Endothelial cell of umbilical vein (primary cell): ENCODE measurements around the gene KRTAP5-2.

Experiments
- EZH2 ChIP-seq: IDR thresholded peaks from 2 replicates; pipeline ENCODE4 v1.6.1; 2012; ENCODE audit warnings: borderline replicate concordance, low read depth, mild to moderate bottlenecking, moderate library complexity, low read length, inconsistent platforms; ENCODE audit not compliant: severe bottlenecking
- FOS ChIP-seq: IDR thresholded peaks from 2 replicates; pipeline ENCODE4 v1.6.1; 2011; ENCODE audit warnings: mild to moderate bottlenecking, low read length, moderate library complexity, borderline replicate concordance; ENCODE audit not compliant: insufficient read depth
- JUN ChIP-seq: IDR thresholded peaks from 2 replicates; pipeline ENCODE4 v1.6.1; 2011; ENCODE audit warnings: borderline replicate concordance, low read depth; ENCODE audit not compliant: insufficient read length, insufficient read depth
- POLR2A ChIP-seq: IDR thresholded peaks from 2 replicates; pipeline ENCODE4 v1.6.1; 2012; ENCODE audit warnings: low read depth, mild to moderate bottlenecking, control low read depth, low read length
- POLR2AphosphoS5 ChIP-seq: IDR thresholded peaks from 2 replicates; pipeline ENCODE4 v1.6.1; 2012; ENCODE audit warnings: low read depth, mild to moderate bottlenecking, control low read depth, low read length, moderate library complexity; ENCODE audit not compliant: insufficient read depth
- TF ChIP-seq, protein P1 (sequence below), 2 donors: IDR thresholded peaks; 1 replicate in 1 of 2; 2 replicates in 1 of 2; pipeline ENCODE4 v1.5.1; 2011; ENCODE audit warnings: low read length in 2 of 2, mild to moderate bottlenecking in 2 of 2, moderate library complexity in 2 of 2, control low read depth in 1 of 2, inconsistent platforms in 1 of 2, low read depth in 1 of 2; ENCODE audit not compliant: insufficient read depth in 1 of 2; ENCODE audit errors: extremely low read depth in 1 of 2
- TF ChIP-seq, protein P2 (sequence below): IDR thresholded peaks from 2 replicates; pipeline ENCODE4 v1.6.1; 2011; ENCODE audit not compliant: insufficient read depth, insufficient read length

DNA sequence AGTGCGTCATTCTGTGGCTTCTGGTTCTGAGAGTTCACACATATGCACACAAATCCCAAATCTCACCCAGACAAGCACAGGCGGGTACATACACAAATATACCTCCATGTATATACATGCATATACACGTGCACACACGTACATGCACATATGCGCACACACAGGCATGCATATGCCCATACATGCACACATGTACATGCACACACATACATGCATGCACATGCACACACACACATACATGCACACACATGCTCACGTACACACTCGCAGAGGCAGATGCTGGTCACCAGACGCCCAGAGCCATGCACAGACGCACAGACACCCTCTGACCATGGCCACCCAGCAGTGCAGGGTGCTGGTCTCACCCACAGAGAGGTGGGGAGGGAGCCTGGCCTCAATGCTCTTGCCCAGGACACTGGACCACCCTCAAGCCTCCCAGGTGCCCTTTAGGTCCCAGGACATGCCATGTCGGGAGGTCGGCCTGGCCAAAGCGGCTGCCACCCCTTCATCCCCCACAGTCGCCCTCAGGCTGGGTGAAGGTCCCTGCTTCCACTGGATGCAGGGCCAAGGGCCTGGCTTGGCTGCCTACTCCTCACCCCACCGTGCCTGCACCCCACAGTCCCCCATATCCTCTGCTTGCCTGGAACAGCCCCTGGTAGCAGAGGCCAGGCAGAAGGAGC, 35.5 kb downstream of the KRTAP5-2 start:
- TF ChIP-seq, protein P1, sequence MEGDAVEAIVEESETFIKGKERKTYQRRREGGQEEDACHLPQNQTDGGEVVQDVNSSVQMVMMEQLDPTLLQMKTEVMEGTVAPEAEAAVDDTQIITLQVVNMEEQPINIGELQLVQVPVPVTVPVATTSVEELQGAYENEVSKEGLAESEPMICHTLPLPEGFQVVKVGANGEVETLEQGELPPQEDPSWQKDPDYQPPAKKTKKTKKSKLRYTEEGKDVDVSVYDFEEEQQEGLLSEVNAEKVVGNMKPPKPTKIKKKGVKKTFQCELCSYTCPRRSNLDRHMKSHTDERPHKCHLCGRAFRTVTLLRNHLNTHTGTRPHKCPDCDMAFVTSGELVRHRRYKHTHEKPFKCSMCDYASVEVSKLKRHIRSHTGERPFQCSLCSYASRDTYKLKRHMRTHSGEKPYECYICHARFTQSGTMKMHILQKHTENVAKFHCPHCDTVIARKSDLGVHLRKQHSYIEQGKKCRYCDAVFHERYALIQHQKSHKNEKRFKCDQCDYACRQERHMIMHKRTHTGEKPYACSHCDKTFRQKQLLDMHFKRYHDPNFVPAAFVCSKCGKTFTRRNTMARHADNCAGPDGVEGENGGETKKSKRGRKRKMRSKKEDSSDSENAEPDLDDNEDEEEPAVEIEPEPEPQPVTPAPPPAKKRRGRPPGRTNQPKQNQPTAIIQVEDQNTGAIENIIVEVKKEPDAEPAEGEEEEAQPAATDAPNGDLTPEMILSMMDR (IDR thresholded peaks at IDR 0.05; ENCODE audit: extremely low read depth in 1 of 2, insufficient read depth in 1 of 2, low read depth in 1 of 2, low read length in 2 of 2) = no peak
- no peak for TF ChIP-seq POLR2A
- no peak for TF ChIP-seq JUN
- no peak for TF ChIP-seq EZH2
- TF ChIP-seq, protein P2, sequence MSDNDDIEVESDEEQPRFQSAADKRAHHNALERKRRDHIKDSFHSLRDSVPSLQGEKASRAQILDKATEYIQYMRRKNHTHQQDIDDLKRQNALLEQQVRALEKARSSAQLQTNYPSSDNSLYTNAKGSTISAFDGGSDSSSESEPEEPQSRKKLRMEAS = no peak
- no peak for TF ChIP-seq POLR2AphosphoS5
- no peak for TF ChIP-seq FOS
